Posterior cingulate gyrus (tissue), 11 donors: Measurements from ENCODE around the gene INKA1.
"Not testable (repeated sequence)": the region's sequence is repeated elsewhere in the genome, so short reads cannot be mapped to it uniquely, and the experiment has no call there.

ENCODE experiments used
- DNase-seq, 10 donors: peaks; one replicate each; pipeline versions ENCODE4 v3.0.0 to v3.0.0-alpha.2; 2020 to 2021; ENCODE audit warnings: mixed read lengths in 3 of 10
- intact Hi-C: fragments of 100-400 bp; cut with DNase I; formaldehyde crosslinking; loops from one replicate; pipeline ENCODE4 v1.15.1; 2023

Gene INKA1

DNA sequence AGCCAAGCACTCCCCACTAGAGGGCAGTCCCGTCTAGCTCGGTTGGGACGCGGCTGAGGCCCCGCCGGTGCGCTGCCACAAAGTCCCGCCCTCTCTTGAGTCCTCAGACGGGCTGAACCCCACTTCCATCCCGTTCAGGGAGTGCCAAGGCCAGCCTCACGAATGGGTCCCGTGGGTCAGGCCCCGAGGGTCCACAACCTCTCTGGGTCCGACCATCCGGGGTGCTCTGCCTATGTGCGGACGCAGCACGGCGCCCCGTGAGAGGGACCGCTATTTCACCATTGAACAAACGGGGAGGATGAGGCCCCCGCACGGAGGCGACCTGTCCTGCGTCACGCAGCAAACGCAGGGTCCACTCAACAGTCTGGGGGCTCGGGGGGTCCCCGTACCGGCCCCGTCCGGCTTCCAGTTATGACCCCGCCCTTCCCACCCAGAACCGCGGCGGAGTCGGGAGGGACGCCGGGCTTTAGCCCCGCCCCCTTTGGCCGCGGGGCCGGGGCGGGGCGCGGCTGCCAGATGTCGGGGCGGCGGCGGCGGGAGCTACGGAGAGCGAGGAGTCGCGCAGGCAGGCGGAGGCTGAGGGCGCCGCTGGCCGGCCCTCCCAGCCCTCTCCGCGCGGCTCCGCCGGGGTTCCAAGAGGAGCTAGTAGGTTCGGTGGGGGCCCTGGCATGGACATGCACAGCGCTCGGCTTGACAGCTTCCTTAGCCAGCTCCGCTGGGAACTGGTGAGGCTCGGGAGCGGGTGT lies at the start of gene INKA1:
Gene INKA1 (plus strand): TSS at position 543 of the 746 bp plus-strand sequence. CDS start 132 bp downstream, at position 675.
- intact Hi-C loops, result loop anchor here (1.0 to 5.0 kb wide), 3 partner anchors 36 to 104 kb away; partner anchors contain the start of gene GMPPB
- peak; percentile 80 to 98 (median 90) for DNase-seq

DNA sequence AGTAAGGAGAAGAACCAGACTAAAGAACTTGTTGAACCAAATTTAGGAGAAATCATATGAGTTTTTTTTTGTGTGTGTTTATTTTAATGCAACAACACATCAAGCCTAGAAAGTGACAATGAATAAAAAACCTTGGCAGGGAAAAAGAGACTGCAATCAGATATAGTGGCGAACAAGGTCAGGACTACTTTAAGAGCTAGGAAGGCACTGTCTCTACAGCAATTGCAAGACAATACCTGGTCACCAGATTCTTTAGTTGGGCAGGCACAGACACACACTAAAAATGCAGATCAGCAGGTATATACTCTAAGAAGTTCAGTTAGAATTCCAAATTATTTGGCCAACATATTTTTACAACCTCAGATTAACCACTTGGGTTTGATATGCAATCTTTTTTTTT lies 48.5 kb upstream of the INKA1 start:
- DNase-seq, result no peak
- intact Hi-C loops, result no loop called here

DNA sequence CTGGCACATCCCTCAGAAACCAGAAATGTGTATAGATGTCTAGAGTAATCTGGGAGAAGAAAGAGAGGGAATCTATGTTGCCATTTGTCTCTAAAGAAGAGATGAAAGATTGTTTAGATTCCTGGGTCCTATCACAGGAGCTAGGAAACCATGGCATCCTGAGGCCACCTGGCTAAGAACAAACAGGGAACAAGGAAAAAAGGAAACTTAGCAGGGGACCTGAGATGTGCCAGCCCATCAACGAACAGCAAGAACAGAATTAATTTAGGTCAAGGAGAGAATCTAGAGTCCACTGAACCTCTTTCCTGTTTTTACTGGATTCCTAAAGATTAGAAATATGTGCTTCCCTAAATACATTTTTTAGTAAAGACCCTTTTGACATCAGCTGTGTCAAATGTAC lies 47.0 kb upstream of the INKA1 start:
- no peak for DNase-seq
- intact Hi-C loops, result no loop called here

- intact Hi-C loops, result no loop called here
- DNase-seq, result no peak
These were observed 45.9 kb upstream of the INKA1 start for GRCh38 chr3:49757197-49757596.

DNA sequence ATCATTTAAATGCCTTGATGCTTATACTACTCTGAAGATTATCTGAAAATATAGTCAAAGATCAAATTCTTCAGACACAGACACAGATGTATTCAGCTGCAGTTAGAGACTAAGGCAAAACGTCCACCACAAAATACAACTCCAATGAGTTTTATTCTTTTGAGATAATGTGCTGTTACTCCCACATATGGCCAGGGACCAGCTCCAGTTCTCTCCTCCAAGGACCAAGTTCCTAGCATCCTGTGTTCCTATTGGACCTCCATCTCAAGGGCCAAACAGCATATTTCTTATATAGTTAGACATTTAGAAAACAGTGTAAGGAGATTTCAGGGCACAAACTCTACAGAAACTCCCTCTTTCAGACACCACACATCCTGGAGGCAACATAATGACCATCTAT lies 43.8 kb upstream of the INKA1 start:
- intact Hi-C loops, result no loop called here
- no peak for DNase-seq

GRCh38 chr3:49761661-49762060 lies 41.4 kb upstream of the INKA1 start:
- intact Hi-C loops, result no loop called here
- no peak for DNase-seq

- intact Hi-C loops, result no loop called here
- no peak for DNase-seq
These were observed 39.1 kb upstream of the INKA1 start for GRCh38 chr3:49763981-49764380.

- intact Hi-C loops, result no loop called here
- DNase-seq, result no peak
These were observed 33.7 kb upstream of the INKA1 start for GRCh38 chr3:49769286-49769915.

- no peak for DNase-seq
These were observed 33.1 kb upstream of the INKA1 start for GRCh38 chr3:49769926-49770325.

DNA sequence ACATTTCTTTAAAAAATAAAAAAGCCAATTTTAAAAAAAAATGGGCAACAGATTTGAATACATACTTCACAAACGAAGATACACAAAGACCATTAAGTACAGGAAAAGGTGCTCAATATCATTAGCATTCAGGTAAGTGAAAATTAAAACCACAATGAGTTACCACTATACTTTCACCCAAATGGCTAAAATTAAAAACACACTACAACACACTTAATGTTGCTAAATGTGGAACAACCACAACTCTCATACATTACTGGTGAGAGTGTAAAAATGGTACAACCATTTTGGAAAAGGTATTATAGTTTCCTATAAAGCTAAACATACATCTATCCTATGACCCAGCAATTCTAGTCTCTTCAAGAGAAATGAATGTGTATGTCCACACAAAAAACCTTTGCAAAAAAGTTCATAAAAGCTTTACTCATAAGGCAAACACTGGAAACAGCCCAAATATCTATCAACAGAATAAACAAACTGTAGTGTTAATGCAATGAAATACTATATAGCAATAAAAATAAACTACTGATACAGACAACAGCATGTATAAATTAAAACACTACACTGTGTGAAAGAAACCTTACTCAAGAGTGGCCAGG lies 31.6 kb upstream of the INKA1 start:
- intact Hi-C loops, result no loop called here
- no peak for DNase-seq

More at GRCh38 chr3:49769926-49770325, 33.1 kb upstream of the INKA1 start:
- intact Hi-C loops, result no loop called here

DNA sequence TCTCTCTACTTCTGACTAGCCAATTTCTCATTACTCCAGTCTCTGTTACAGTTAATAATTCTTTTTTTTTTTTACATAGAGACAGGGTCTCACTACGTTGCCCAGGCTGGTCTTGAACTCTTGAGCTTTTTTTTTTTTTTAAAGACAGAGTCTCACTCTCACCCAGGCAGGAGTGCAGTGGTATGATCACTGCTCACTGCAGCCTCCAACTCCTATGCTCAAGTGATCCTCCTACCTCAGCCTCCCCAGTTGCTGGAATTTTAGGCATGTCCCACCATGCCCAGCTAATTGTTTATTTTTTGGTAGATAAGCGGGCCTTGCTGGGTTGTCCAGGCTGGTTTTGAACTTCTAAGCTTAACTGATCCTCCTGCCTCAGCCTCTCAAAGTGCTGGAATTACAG lies 30.4 kb upstream of the INKA1 start:
- DNase-seq, result peak in 1 of 10 donors; percentile 13
- intact Hi-C loops, result no loop called here

DNA sequence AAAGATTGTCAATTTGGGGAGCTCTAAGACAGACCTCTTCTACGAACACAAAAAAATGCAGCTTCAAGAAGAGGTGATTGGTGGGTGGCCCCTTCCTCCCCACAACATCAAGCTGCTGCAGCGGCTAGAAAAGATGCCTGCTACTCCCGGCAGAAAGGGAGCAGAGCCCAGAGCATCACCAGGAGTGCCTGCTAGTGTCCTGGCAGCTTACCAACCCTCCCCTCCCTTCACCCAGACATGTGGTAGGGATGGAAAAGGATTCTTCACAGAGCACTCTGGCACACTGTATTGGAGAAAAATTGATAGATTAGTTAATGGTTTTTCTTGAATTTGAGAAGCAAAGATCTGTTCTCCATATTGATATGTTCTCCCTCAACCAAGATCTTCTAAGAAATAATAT lies 27.5 kb upstream of the INKA1 start:
- DNase-seq, result peak in 8 of 10 donors; percentile 38 to 93 (median 62)
- intact Hi-C loops, result no loop called here

DNA sequence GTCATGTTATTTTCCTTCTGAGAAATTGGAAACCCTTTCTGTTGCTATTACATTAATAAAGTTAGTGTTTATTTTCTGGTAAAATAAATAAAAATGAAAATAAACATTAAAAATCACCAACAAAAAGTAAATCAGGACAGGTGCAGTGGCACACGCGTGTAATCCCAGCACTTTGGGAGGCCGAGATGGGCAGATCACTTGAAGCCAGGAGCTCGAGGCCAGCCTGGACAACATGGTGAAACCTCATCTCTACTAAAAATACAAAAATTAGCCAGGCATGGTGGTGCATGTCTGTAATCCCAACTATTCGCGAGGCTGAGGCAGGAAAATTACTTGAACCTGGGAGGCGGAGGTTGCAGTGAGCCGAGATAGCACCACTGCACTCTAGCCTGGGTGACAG lies 27.0 kb upstream of the INKA1 start:
- intact Hi-C loops, result not testable (repeated sequence)

DNA sequence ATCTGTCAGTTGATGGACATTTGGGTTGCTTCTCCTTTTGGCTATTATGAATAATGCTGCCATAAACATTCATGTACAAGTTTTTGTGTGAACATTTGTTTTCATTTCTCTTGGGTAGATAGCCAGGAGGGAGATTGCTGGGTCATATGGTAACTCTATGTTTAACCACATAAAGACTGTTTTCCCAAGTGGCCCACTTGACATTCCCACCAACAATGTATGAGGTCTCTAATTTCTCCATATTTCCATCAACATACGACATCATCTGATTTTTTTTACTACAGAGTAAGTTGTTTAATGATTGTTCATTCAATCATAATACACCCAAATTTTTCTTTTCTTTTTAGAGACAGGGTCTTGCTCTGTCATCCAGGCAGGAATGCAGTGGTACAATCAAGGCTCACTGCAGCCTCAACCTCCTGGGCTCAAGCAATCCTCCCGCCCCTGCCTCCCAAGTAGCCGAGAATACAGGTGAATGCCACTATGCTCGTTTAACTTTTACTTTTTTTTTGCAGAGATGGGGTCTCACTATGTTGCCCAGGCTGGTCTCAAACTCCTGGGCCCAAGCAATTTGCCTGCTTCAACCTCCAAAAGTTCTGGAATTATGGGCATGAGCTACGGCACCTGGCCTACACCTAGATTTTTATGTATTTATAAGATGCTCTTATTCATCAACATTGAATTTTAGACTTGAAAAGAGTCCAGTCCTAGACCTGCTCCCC lies 23.5 kb upstream of the INKA1 start:
- intact Hi-C loops, result no loop called here
- peak in 2 of 10 donors; percentile 4 to 5 for DNase-seq

More for the DNA sequence above, 27.0 kb upstream of the INKA1 start:
- peak in 2 of 10 donors; percentile 15 to 53 for DNase-seq

- intact Hi-C loops, result no loop called here
- DNase-seq, result peak in 2 of 10 donors; percentile 18 to 37
These were observed 22.7 kb upstream of the INKA1 start for GRCh38 chr3:49780080-49780974.

GRCh38 chr3:49780975-49781365 lies 22.1 kb upstream of the INKA1 start:
- peak in 1 of 10 donors; percentile 14 for DNase-seq
- intact Hi-C loops, result not testable (repeated sequence)

DNA sequence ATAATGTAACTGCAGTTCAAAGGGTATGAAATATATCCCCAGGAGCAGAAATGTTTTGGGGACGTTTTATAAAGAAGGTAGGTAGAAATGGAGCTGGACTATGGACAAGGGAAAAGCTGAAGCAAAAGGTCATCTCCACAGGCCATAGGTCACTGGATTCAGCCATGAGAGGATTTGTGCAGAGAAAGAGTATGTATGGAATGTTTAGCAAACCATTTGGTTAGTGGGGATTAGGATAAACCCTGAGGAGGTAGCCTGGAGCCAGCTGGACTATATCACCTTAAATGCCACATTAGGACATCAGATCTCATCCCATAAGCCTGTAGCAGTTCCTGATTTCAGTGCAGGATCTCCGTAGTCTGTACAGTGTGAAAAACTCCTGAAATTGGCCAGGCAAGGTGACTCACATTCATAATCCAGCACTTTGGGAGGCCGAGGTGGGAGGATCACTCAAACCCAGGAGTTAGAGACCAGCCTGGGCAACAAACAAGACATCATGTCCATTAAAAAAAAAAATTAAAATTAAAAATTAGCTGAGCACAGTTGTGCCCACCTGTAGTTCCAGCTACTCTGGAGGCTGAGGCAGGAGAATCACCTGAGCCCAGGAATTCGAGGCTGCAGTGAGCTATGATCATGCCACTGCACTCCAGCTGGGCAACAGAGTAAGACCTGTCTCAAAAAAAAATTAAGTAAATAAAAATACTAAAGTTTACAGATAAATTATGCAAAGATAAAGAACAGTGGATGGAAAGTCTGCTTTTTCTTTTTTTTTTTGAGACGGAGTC lies 21.5 kb upstream of the INKA1 start:
- intact Hi-C loops, result no loop called here
- DNase-seq, result peak in 2 of 10 donors; percentile 8 to 22

- DNase-seq, result peak in 2 of 10 donors; percentile 50 to 59
- intact Hi-C loops, result not testable (repeated sequence)
These were observed 20.8 kb upstream of the INKA1 start for GRCh38 chr3:49782277-49782676.
